GM19023 (cell line): Measurements from ENCODE around the gene CYP8B1.

Experiments used
- ATAC-seq: cut with Tn5 transposase; IDR thresholded peaks from one replicate; pipeline ENCODE4 v1.9.1; 2021; ENCODE audit warnings: mild to moderate bottlenecking, moderate library complexity; ENCODE audit not compliant: unreplicated experiment

CYP8B1 gene

GRCh38 chr3:42829083-42829627 lies 46.5 kb downstream of the CYP8B1 start:
- ATAC-seq = no peak

DNA sequence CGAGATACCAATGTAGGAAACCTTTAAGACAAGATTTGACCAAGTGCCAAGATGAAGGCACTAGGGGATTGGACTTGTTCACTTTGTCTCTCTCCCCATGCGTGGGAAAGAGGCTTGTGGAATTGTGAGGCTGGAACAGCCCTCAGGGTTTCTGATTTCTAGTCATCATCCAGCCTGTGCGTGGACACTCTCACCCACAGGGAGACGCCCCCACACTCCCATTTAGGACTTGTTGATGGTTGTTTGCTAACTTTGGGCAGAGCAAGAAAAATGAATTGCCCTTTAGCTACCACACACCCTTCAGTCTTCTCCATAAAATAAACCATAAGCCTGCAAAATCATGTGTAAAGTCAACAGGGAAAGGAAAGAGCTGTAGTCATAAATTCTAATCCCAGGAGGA lies 48.0 kb downstream of the CYP8B1 start:
- ATAC-seq = no peak

GRCh38 chr3:42827023-42827422 lies 48.7 kb downstream of the CYP8B1 start:
- ATAC-seq = no peak

DNA sequence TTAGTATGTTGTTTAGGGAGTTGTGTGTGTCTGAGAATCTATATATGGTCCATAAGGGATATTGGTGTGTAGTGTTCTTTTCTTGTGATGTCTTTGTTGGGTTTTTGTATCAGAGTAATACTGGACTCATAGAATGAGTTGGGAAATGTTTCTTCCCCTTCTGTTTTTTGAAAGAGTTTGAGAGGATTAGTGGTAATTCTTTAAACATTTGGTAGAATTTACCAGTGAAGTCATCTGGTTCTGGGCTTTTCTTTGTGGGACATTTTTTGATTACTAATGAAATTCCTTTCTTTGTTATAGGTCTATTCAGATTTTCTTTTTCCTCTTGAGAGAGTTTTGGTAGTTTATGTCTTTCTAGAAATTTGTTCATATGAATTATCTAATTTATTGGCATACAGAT lies 49.5 kb downstream of the CYP8B1 start:
- no peak for ATAC-seq

- no peak for ATAC-seq
Measured at GRCh38 chr3:42823351-42823750, 52.3 kb downstream of the CYP8B1 start.

DNA sequence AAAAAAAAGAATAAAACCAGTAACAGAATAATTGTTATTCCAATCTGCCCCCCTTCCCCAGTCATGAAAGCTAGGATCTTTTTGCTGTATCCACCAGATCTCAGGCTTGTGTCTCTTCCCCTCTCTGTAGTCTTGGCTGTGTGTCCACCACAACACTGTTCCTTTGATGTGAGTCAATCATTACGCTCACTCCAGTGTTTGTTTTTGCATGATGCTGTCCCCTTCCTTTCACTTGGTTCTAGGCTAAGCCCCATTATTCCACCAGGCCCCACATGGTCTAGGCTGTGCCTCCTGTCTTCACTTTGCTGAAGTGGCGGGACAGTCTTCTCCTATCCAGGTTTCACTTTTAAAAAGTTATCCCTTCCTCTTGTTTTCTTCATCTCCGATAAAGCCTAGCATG lies 52.9 kb downstream of the CYP8B1 start:
- ATAC-seq = no peak
